ENCODE data around the gene TMEM178B.

Gene TMEM178B

DNA sequence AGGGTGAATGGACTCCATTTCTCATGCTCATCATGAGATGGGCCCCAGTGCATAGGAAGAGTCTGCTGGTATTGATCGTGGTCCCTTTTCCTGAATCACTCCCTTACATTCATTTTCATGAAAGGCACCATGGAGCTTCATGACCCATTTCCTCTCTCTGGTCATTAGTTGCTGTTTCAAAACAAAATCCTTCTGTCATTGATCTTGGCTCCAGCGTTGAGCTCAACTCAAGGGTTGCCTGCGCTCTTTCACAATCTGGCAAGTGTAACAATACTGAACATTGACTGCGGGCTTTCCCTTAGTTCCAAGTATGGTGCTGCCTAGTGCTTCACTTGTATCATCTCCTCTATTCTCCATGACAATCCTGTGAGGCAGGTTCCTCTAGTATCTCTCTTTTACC, 197.6 kb downstream of the TMEM178B start:
- no peak for DNase-seq

DNA sequence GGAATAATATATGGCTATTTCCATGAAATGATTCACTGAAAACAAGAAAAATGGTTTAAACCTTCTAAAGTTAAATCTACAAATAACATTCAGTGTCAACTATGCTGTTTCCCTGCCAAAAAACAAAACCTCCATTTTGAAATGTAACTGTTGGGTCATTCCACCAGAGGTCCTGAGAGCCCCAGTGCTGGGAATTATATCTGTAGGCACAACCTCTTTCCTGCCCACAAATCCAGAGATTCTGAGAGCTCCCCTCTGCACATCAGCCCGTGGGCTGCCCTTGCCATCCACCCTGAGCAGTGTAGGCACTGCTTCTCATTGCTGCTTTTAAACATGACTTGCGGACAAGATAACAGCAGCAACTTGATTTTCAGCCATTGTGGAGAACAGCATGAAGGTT, 198.6 kb downstream of the TMEM178B start:
- DNase-seq = no peak

DNA sequence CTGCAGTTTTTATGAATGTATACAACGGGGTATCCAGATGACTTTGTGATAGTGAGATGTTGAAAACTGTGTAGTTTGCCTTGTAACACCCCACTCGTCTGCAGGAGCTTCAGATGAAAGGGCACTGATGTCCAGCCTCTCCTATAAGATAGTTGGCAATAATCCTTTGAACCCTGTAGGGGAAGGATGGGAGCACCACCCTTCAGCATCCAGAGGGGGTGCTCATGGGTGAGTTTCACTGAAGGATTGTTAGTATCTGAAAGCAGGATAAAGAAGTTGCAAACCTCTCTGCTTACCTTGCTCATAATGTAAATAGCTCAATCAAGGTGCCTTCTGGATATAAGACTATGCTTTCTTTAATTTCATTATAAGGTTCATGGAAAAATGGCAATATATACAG, 201.5 kb downstream of the TMEM178B start:
- no peak for DNase-seq

DNA sequence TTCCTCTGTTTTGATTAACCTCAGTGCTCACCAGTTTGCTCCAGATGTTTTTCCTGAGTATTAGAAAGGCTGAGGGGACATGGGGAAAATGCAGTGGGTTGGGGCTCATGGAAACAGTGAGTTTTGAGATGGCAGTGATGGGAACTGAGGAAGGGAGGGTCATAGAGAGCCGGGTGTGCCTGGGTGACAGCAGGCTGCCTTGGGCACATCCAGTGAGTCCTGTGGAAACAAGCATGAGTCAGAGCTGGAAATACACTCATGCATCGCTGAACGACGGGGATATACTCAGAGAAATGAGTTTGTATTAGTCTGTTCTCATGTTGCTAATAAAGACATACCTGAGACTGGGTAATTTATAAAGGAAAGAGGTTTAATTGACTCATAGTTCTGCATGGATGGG, 202.2 kb downstream of the TMEM178B start:
- no peak for DNase-seq

DNA sequence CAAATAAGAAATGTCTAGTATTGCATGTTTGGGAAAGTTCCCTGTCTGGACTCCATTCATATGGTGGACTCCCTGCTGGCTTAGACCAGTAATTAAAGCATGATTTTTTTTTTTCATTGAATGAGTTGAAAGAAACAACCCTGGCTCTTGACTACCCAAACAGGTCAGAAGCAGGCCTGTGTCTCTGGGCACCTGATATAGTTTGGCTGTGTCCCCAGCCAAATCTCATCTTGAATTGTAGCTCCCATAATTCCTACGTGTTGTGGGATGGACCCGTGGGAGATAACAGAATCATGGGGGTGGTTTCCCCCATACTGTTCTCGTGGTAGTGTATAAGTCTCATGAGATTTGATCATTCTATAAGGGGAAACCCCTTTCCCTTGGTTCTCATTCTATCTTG, 206.2 kb downstream of the TMEM178B start:
- no peak for DNase-seq

DNA sequence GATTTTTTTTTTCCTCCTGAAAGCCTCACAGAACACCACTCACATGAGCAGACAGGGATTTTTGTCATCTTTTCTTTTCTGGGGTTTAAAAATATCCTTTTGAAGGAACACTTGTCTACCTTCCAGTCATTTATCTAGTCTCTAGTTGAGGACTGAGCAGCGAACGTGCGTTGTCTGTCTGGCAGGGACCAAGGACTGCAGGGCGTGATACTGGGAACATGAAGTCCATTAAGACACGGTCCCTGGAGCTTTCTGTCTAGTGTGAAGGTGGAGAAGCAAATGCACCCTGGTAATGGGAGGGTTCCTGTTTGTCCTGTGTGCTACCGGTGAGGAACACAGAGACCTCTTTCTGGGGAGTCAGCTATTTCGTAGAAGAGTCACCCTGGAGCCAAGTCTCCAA, 207.4 kb downstream of the TMEM178B start:
- no peak for DNase-seq

DNA sequence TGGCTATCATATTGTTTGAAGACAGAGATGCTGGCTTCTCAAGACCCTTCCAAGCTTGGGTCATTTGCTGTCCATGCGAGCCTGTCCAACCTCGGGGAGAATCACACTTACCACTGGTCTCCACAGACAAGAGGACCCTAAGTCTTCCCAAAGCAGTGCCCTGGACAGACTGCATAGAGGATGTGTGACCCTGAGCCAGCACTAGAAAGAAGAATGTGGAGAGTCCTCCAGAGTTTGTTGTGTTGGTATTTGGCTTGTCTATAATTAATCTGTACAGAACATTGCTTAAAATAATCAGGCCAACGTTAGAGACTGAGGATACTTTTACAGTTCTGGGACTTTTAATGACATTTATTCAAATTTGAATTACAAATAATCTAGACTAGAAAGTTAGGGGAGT, 212.7 kb downstream of the TMEM178B start:
- no peak for DNase-seq

DNA sequence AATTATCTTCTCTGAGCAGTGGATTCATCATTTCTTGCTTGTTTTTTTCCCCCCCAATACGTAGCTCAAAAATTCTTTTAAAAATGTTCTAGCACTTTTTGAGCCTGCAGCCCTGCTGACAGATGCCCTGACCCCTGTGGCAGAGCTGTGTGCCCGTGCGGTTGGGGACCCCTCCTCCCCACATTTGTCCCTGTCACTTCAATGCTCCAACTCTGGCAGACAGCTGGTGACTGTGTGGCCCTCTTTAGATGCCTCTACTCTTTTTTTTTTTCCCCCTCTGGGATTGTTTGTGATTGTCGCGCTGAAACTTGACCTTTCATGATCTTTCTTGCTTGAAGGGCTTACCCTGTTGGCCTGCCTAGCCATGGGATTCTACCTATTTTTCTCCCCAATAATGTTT, 214.1 kb downstream of the TMEM178B start:
- no peak for DNase-seq

DNA sequence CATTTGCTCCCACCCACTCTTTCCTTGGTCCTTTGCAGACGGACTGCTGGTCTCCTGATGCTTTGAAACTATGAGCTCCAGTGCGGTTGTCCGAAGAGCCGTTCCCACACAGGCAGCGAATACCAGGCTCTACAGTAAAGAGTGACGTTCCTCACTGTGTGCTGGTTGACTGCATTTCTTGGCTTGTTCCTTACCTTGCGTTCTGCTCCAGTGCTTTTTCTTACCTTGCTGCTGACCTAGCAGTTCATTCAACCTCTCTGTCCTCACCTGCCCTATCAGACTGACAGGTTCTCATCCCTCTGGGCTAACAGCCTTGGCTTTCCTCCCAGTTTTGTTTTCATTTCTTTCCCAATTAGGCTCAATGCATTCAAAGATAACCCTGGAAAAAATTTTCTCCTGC, 214.8 kb downstream of the TMEM178B start:
- no peak for DNase-seq

DNA sequence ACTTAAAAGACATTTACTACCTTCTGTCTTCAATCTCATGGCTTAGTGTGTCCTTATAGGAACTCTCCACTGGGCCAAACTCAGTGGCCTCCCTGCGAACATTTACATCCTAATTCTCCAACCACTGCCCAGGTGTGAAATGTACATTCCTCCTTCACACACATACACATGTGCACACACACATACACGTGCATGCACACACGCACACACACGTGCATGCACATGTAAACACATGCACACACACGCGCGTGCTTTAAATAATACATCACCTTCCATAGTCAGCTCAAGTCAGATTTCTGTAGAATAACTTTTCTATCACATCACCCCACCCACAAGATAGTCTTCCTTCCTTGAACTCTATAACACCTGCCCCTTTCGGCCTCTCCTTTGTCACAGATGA, 216.5 kb downstream of the TMEM178B start:
- DNase-seq = no peak

DNA sequence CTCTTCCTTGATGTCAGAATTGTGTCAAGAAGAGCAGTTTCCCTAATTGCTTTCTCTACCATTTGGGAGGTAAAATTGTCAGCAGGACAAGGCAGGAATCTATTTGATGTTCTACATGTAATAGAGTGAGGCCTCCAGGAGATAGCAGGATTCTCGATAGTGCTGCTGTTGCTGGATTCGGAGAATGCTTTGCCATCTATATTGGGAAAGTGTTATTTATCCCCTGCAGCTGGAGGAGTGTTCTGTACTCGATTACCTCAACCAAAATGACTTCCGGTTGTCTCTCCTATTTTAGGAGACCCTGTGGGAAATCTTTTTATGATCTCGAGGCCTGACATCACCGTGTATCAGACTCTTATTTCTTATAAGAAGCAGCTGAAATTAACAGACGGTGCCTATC, 217.1 kb downstream of the TMEM178B start:
- no peak for DNase-seq

DNA sequence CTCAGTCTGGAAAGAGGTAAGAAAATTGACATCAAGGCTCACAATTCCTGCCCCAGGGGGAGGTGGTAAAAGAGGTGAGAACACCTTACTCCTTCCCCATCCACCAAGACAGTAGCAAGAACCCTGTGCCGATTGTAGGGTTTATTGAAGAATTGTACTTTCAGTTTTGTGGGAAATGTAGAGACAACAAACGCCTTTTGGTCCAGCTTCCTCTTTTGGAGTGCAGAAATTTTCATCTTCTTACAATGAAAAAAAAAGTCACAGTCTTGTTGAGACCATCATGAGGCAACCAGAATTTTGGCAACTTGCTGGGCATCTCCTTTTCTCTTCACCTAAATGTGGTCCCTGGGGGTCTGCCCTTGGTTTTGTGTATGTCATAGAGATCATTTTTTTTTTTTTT, 217.7 kb downstream of the TMEM178B start:
- no peak for DNase-seq

DNA sequence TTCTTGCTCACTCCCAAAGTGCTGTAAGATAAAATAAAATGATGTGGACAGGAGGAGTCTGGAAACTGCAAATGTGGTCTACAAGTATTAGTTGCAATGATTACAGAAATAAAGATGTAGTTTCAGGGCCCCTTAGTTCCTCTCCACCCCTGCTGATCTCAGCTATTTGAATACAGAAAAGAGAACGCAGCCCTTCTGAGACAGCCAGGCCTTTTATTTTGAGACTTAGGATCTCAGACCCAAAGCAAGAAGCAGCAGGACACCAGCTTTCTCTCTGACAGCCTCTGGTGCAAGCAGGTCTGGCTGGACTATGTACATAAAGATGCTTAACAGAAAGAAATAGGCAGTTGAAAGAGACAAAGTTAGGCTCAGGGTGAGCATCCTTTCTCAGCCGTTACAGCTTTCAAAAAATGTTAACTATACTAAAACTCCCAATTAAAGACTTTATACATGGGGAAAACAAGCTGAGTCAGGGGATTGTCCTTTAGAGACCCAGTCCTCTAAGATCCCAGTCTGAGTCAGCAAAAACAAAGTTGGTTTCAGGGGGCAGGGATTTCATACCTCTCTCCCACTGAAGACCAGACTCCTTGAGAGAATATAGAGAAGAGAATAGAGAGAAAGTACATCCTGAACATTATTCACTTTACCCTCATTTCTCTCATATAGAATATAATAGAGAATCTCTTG, 220.4 kb downstream of the TMEM178B start:
- DNase-seq = no peak

DNA sequence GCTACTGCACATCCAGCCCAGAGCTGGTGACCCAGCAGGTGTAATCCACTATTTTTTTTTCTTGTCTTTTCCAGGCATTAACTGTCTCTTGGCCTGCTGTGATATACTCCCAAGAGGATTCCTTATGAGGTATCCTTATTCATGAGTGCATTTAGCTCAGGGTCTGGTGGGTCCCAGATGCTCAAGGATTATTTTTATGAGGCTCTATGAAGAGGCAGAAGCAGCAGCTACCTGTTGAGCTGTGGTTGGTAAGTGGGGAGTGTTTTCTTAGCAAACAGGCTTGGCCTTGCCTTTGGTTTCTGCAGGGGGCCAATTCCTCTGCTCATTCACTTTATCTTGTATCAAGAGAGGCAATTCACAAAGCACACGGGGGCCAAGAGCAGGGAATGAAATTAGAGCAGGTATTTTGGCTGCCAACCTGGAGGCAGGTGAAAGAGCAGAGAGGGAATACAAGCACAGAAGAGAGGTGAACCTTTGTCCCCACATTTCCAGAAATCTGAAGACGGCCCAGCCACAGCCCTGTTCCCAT, 221.6 kb downstream of the TMEM178B start:
- no peak for DNase-seq

DNA sequence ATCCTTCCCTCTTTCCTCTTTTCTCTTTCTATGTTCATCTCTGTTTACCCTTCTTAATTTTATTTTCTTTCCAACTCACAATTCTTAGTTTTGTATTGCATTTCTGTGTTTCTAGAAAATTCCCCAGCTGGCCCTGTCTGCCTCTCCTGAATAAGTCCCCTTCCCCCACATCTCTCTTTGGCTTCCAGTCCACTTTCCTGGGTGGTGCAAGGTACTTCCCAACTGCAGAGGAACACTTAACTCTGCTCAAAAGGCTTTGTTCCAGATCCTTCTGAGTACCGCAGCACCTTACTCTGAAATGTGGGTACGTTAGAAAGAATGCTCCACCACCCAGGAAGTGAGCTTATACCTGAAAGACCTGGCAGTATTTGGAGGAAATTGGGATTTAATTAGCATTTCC, 227.0 kb downstream of the TMEM178B start:
- no peak for DNase-seq

DNA sequence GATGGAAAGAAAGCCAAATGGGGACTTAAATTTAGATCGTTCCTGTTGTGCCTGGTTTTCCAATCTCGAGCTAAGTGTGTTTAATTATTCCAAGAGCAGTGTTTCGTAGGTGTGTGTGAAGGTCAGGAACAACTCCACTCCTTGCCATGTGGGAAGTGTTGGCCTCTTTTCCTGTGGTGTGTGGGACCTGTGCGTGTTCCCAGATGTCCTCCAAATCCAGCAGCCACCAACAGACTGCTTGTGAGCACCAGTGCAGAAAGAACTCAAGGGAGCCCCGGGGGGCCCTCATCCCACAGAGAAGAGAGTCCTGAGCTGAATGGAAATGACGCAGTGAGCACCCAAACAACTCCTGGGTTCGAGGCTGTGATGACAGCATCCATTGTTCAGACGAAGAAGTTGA, 227.7 kb downstream of the TMEM178B start:
- DNase-seq = no peak

DNA sequence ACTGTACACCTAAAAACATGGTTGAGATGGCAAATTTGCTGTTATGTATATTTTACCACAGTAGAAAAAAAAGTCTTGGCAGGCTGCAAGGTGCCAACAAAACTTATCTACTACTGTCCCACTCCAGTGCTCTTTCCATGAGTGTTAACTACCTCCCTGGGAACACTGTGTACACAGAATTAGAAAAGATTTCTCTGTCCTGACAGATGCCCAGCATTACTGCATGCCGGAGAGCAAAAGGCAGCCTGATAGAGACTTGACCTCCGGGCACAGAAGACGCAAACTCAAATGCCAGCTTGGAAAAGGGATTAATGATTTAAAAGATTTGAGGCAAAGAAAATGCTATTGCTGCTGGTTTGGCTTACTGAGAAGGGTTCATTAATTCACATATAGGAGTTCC, 228.8 kb downstream of the TMEM178B start:
- no peak for DNase-seq

DNA sequence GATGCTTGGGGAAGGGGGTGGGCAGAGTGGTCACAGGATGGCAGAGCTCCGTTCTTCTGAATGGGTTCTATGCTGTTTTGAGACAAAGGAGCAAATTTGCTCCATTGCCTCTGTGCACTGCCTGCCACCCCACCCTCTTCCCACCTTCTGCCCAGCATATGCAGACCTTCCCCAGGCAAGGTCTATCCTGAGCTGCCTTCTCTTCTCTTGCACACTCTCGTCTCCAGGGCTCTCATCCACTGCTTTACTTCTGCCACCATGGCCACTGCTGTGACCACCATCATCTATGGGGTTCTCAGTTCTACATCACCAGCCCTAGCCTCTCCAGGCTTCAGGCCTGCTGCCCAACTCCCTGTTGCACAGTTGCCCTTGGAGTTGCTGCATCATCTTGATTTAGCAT, 230.4 kb downstream of the TMEM178B start:
- no peak for DNase-seq

DNA sequence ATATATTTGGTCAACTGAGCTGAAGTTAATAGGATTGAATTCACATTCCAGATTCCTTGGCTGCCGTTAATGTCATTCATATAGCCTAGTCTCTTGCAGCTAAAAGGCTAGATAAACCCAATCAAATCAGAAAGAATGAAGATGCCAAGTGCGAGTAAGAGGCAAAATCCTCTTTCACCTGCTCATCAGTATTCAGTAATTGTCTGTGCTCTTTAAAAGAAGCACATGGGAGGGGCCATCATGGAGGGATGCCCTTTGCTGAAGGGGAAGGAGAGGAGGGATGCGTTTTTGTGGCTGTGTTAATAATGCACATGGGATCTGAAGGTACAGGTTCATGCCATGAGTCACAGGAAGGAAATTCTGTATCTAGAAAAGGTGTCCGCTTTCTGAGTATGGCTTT, 232.2 kb downstream of the TMEM178B start:
- no peak for DNase-seq

DNA sequence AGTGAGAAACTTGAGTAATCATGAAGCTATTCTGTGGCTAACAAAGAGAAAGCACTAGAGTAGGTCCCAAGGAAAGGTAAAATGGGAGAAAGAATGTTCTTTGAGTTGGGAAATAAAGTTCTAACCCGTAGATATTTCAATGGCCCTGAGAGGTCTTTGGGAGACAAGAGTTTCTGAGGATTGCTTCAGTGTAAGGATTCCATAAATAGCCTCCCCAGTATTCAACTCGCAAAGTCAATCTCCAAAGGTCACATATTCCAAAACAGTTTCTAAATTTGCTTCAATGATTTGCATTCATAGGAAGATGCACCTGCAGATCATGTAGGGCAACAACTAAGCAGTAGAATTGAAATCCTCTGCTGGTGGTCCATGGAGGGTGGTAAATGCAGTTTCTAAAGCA, 238.5 kb downstream of the TMEM178B start:
- no peak for DNase-seq

DNA sequence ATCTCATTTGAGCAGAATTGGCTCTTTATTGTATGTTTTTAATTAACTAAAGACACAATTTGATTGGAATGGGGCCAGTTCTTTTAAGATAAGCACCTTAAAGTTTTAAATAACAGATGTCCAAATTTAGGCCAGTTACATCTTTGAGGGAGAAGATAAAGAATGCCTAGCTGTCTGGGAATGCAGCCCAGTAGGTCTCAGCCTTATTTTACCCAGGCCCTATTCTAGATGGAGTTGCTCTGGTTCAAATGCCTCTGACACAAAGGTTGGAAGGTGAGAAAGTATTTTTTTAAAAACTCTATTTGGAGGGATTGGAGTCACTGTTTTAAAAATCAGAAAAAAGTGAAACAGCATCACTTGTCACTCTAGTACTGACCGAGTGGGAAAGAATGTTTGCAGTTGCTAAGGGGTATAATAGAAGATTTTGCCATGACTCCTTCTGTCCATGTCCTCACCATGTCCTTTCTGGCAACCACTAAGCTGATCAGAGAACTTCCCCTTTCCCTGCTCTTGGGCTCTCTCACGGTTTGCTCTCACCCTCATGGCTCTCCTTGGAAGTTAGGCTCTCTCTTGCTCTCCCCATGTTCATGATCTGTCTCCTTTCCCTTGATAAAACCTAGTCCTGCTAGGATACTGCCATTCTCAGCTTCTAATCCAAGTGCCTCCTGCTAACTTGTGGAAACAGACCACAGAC, 239.1 kb downstream of the TMEM178B start:
- no peak for DNase-seq

DNA sequence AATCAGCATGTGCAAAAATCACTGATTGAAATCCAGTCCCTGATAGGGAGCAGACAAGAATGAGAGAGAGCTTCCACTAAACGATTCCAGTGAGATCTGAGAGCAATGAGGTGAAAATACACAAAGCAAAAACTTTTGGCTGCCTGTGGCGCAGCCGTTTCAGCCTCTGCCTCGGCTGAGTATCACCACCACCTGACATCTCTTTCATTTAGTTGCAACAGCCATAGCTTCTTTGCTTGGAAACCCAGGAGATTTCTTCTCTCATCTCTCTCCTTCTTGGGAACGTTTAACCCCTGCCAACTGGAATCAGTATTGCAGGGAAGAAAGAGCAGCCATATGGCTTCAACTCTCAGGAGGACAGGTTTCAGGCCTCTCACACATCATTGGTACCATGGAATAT, 240.0 kb downstream of the TMEM178B start:
- no peak for DNase-seq

DNA sequence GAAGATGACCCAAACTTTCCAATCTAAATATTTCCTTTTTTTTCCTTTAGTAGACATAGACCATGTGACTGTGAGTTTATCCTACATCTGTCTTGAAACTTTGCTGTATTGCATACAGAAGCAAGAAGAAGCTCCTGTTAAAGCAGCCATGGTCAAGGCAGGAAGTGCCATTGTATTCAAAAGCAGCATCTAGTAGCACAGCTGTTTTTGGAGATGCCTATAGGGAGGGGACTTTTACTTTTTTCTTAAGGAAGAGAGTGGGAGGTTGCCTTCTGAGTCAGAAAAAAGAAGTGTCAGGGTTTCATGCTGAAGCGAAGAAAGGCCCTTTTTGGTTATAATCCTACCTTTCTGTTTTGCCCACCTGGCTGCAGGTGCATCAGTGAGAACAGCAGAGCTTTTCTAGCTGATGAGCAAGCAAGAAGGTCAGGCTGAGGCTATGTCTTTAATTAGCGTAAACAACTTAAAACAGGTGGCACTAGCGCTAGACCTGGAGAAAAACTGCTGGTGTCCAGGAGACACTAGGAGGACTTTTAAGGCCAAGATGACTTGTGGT, 243.2 kb downstream of the TMEM178B start:
- DNase-seq = no peak

DNA sequence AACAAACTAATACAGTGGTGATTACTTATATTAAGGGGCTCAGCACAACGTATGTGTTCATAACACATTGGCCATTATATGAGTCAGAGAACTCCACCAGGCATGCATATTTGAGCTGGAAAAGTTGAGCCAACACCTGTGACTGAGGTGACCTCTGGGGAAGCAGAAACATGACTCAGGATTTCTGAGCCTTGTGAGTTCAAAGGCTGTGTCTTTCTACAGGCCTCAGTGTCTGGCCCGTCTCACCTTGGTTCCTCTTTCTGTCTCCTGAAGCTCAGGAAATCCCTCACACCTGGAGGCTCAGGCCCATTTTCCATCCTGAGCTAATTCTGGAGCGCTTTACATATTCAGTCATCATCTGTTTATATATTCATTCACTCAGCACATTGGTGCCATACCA, 246.4 kb downstream of the TMEM178B start:
- DNase-seq = no peak

DNA sequence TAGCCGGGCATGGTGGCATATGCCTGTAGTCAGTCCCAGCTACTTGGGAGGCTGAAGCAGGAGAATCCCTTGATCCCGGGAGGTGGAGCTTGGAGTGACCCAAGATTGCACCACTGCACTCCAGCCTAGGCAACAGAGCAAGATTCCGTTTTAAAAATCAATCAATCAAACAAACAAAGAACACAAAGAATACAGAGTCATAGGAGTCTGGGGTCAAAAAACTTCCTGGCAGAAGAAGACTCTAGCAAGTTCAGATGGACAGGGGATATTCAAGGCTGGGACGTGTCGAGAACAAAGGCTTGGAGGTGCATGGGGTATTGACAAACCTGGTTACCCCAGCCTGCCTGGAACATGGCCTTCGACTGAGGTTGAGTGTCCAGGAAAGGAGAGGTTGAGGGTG, 248.5 kb downstream of the TMEM178B start:
- DNase-seq = no peak

Measured in stimulated activated CD8-positive, alpha-beta memory T cell treated with anti-CD3 and anti-CD28 coated beads, Interleukin-4, amount 100 ng/mL, for 48 hours (primary cell).